ENCODE measurements around the gene MTUS2.

MTUS2 gene

DNA sequence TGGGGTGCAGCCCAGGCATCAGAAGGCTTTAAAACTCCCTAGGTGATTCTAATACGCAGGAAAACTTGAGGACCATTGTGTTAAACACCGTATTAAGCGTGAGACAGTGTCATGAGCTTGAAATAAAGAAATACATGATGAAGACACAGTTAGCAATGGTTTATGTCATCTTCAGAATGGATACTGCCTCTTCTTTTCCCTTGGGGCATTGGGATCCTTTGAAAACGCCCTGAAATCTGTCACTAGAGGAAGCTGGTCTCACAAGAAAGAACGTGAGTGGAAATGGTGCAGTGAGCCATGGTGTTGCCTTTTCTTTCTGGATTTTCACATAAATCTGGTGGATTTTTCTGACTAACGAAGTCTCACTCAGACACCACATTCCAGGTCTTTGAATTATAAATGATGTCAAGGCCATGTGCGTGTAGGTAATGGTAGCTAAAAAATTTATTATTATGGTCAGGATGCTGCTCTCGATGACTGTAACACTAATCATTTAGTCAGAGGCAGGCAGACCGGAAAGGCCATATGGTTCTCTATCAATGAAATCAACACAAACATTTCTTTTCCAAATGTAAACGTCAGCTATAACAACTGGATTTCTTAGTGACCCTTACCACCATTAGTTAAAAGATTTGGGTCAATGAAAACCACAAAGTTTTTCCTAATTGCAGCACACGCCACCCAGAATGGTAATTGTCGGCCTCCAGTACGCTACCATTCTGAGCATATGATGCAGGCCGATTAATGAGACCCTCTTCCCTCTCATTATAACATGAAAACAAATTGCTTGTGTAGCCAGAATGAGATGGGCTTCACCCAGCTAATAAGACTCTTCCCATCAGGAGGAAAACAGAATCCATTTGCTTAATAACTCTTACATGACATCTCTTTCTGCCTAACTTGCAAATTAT lies 669.8 kb downstream of the MTUS2 start:
- H3K36me3 ChIP-seq (ENCODE audit: control insufficient read depth, insufficient read depth, low read length): no peaks in the 10 kb centered on the region
- H3K27me3 ChIP-seq (ENCODE audit: control insufficient read depth, insufficient read depth, low read length): no peaks in the 10 kb centered on the region
- no peak overlapping the region for H3K27ac ChIP-seq (ENCODE audit: low read depth, low read length)
- H3K9ac ChIP-seq (ENCODE audit: low read length): no peak overlapping the region
- no peak overlapping the region for H3K4me3 ChIP-seq (ENCODE audit: low read length)
- no peaks in the 10 kb centered on the region for H3K4me1 ChIP-seq (ENCODE audit: control insufficient read depth, insufficient read depth, low read length)

DNA sequence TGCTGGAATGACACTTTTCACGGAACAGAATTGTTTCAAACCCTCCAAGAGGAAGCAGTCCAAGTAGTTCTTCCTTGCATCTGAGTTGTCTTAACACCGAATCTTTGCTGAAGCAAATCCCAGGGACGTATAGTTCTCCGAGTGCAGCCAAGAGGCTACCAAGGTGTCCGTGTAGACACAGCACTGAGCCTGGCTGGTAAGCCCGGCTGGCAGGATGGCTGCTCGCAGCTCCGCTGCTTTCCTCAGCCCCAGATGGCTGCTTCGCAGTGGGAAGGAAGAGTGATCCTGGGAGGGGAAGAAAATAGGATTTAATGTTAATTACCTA lies 670.4 kb downstream of the MTUS2 start:
- Histone ChIP-seq H3K4me3 (ENCODE audit: low read length) (no peak overlapping the region), H3K4me1 (ENCODE audit: control insufficient read depth, insufficient read depth, low read length) (no peaks in the 10 kb centered on the region), H3K27me3 (ENCODE audit: control insufficient read depth, insufficient read depth, low read length) (no peaks in the 10 kb centered on the region), H3K36me3 (ENCODE audit: control insufficient read depth, insufficient read depth, low read length) (no peaks in the 10 kb centered on the region), H3K27ac (ENCODE audit: low read depth, low read length) (no peak overlapping the region), H3K9ac (ENCODE audit: low read length) (no peak overlapping the region)

DNA sequence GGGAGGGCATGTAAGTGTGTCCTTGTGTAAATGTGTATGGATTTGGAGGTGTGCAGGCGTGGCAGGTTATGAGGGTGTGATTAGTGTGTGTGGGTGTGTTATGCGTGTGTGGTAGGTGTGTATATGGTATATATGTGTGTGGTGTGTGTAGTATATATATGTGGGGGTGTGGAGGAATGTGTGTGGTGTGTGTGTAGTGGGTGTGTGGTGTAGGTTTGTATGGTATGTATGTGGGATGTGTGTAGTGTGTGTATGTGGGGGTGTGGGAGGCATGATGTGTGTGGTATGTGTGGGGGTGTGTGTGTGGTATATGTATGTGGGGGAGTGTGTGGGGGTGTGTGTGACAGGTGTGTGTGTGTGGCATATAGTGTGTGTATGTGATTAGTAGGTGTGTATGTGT lies 671.1 kb downstream of the MTUS2 start:
- no peak overlapping the region for H3K9ac ChIP-seq (ENCODE audit: low read length)
- H3K27me3 ChIP-seq (ENCODE audit: control insufficient read depth, insufficient read depth, low read length): no peaks in the 10 kb centered on the region
- no peak overlapping the region for H3K27ac ChIP-seq (ENCODE audit: low read depth, low read length)
- H3K36me3 ChIP-seq (ENCODE audit: control insufficient read depth, insufficient read depth, low read length): no peaks in the 10 kb centered on the region
- no peak overlapping the region for H3K4me3 ChIP-seq (ENCODE audit: low read length)
- H3K4me1 ChIP-seq (ENCODE audit: control insufficient read depth, insufficient read depth, low read length): no peaks in the 10 kb centered on the region

GRCh38 chr13:29493796-29494195 lies 673.7 kb downstream of the MTUS2 start:
- Histone ChIP-seq H3K27me3 (ENCODE audit: control insufficient read depth, insufficient read depth, low read length) (no peaks in the 10 kb centered on the region), H3K4me3 (ENCODE audit: low read length) (no peak overlapping the region), H3K27ac (ENCODE audit: low read depth, low read length) (no peak overlapping the region), H3K9ac (ENCODE audit: low read length) (no peak overlapping the region), H3K36me3 (ENCODE audit: control insufficient read depth, insufficient read depth, low read length) (no peaks in the 10 kb centered on the region), H3K4me1 (ENCODE audit: control insufficient read depth, insufficient read depth, low read length) (no peaks in the 10 kb centered on the region)

GRCh38 chr13:29494520-29494919 lies 674.4 kb downstream of the MTUS2 start:
- Histone ChIP-seq H3K27ac (ENCODE audit: low read depth, low read length) (no peak overlapping the region), H3K4me1 (ENCODE audit: control insufficient read depth, insufficient read depth, low read length) (no peaks in the 10 kb centered on the region), H3K36me3 (ENCODE audit: control insufficient read depth, insufficient read depth, low read length) (no peaks in the 10 kb centered on the region), H3K9ac (ENCODE audit: low read length) (no peak overlapping the region), H3K27me3 (ENCODE audit: control insufficient read depth, insufficient read depth, low read length) (no peaks in the 10 kb centered on the region), H3K4me3 (ENCODE audit: low read length) (no peak overlapping the region)

GRCh38 chr13:29496241-29496712 lies 676.1 kb downstream of the MTUS2 start:
- H3K27ac ChIP-seq (ENCODE audit: low read depth, low read length): no peak overlapping the region
- no peak overlapping the region for H3K4me3 ChIP-seq (ENCODE audit: low read length)
- H3K4me1 ChIP-seq (ENCODE audit: control insufficient read depth, insufficient read depth, low read length): no peaks in the 10 kb centered on the region

DNA sequence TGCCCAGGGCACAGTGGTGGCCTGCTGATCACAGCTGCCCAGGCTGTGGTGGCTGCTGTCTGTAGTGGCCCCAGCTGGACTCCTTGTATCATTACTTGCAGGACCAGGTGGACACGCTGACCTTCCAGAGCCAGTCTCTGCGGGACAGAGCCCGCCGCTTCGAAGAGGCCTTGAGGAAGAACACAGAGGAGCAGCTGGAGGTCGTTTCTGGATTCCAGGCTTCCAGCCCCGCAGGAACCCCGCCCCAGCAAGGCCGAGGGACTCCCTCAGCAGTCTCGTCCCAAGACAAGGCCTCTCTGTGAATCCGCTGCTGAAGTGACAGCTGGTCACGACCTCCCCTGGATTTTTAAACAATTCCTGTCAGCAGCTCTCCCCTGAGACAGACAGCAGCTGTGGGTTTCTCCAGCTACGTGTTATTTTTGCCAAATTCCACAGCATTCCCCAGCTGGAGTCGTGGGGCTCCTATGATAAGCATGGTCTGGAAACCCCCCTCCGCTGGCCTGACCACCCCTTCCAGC lies 677.1 kb downstream of the MTUS2 start:
- no peak overlapping the region for H3K27ac ChIP-seq (ENCODE audit: low read depth, low read length)
- no peaks in the 10 kb centered on the region for H3K4me1 ChIP-seq (ENCODE audit: control insufficient read depth, insufficient read depth, low read length)
- H3K4me3 ChIP-seq (ENCODE audit: low read length): no peak overlapping the region
- H3K9ac ChIP-seq (ENCODE audit: low read length): no peak overlapping the region
- no peaks in the 10 kb centered on the region for H3K36me3 ChIP-seq (ENCODE audit: control insufficient read depth, insufficient read depth, low read length)
- H3K27me3 ChIP-seq (ENCODE audit: control insufficient read depth, insufficient read depth, low read length): no peaks in the 10 kb centered on the region

More at GRCh38 chr13:29496241-29496712, 676.1 kb downstream of the MTUS2 start:
- Histone ChIP-seq H3K36me3 (ENCODE audit: control insufficient read depth, insufficient read depth, low read length) (no peaks in the 10 kb centered on the region), H3K27me3 (ENCODE audit: control insufficient read depth, insufficient read depth, low read length) (no peaks in the 10 kb centered on the region), H3K9ac (ENCODE audit: low read length) (no peak overlapping the region)

DNA sequence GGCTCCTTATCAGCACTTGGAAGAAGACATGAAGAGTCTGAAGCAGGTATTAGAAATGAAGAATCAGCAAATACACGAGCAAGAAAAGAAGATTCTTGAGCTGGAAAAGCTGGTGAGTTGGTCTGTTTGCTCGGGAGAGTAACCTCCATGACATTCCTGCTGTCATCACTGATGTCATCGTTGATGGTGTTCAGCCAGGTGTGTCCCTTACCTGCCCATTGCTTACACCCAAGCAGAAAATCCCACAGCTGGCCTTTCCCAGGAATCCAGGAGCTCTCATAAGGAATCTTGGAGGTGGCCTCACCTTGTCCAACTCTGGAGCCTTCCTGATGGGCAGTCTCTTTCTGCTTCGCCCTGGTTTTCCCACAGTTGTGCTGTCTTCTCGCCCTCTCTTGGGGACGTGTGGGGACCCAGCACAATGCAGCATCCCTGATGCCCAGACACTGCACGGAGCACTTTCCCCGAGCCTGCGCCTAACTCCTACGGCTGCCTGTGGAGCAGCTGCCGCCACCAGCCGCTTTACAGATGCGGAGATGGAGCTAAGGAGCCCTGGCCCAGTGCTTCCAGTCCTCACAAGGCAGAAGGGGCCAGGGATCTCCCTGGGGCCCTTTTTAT lies 678.4 kb downstream of the MTUS2 start:
- no peak overlapping the region for H3K4me3 ChIP-seq (ENCODE audit: low read length)
- no peak overlapping the region for H3K27ac ChIP-seq (ENCODE audit: low read depth, low read length)
- H3K4me1 ChIP-seq (ENCODE audit: control insufficient read depth, insufficient read depth, low read length): no peaks in the 10 kb centered on the region
- H3K9ac ChIP-seq (ENCODE audit: low read length): no peak overlapping the region
- H3K36me3 ChIP-seq (ENCODE audit: control insufficient read depth, insufficient read depth, low read length): no peaks in the 10 kb centered on the region
- H3K27me3 ChIP-seq (ENCODE audit: control insufficient read depth, insufficient read depth, low read length): peaks cover 5% of the 10 kb centered on the region

DNA sequence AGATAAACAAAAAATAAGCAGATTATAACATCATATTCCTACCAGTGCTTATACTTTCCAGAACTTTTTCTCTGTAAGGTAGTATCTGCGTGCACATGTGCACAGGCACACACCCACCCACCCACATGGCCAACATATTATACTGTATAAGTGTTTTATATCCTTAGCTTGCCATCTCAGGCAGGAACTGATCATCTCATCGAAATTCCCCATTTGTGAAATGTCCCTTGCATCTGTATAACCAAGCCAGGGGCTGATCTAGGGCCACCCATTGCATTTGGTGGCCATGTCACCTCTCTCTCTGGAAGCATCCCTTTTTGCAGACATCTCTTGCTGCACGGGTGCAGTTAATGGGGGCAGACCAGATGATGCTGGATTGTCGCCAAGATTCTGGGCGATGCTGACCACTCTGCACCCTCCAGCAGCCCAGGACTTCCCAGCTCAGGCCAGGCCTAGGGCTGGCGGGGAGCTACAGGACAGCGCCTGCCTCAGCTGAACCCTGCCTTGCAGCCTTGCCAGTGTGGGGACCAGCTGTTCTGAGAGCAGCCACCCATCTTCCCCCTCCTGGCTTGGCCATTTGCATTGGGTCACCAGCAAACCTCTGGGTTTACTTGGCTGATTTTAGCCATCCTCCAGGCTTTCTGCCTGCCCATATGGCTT lies 679.5 kb downstream of the MTUS2 start:
- H3K36me3 ChIP-seq (ENCODE audit: control insufficient read depth, insufficient read depth, low read length): no peaks in the 10 kb centered on the region
- H3K4me3 ChIP-seq (ENCODE audit: low read length): no peak overlapping the region
- peaks cover 5% of the 10 kb centered on the region for H3K27me3 ChIP-seq (ENCODE audit: control insufficient read depth, insufficient read depth, low read length)
- no peak overlapping the region for H3K27ac ChIP-seq (ENCODE audit: low read depth, low read length)
- H3K4me1 ChIP-seq (ENCODE audit: control insufficient read depth, insufficient read depth, low read length): no peaks in the 10 kb centered on the region
- H3K9ac ChIP-seq (ENCODE audit: low read length): no peak overlapping the region

DNA sequence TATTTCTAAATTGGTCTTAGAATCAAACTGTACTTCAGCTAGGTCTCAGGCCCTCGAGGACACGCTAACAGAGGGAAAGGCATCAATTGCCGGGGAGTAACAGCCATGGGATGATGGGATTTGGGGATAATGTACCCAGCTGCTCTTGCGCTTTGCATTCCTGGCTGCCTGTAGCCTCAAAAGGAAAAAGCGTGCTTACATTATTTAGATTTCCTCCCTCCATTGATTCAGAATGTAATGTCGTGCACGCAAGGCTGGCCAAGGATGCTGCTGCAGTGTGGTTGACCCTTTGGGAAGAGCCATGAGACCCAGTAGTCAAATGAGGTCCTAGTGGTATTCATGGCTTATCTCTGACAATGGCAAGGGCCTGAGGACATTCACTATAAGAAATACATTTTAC lies 680.2 kb downstream of the MTUS2 start:
- H3K27me3 ChIP-seq (ENCODE audit: control insufficient read depth, insufficient read depth, low read length): peaks cover 5% of the 10 kb centered on the region
- H3K9ac ChIP-seq (ENCODE audit: low read length): no peak overlapping the region
- no peak overlapping the region for H3K27ac ChIP-seq (ENCODE audit: low read depth, low read length)
- H3K4me1 ChIP-seq (ENCODE audit: control insufficient read depth, insufficient read depth, low read length): no peaks in the 10 kb centered on the region
- H3K4me3 ChIP-seq (ENCODE audit: low read length): no peak overlapping the region
- H3K36me3 ChIP-seq (ENCODE audit: control insufficient read depth, insufficient read depth, low read length): no peaks in the 10 kb centered on the region

GRCh38 chr13:29501674-29502073 lies 681.5 kb downstream of the MTUS2 start:
- Histone ChIP-seq H3K27me3 (ENCODE audit: control insufficient read depth, insufficient read depth, low read length) (peaks cover 9% of the 10 kb centered on the region), H3K4me1 (ENCODE audit: control insufficient read depth, insufficient read depth, low read length) (no peaks in the 10 kb centered on the region), H3K27ac (ENCODE audit: low read depth, low read length) (no peak overlapping the region), H3K4me3 (ENCODE audit: low read length) (no peak overlapping the region), H3K9ac (ENCODE audit: low read length) (no peak overlapping the region), H3K36me3 (ENCODE audit: control insufficient read depth, insufficient read depth, low read length) (no peaks in the 10 kb centered on the region)

DNA sequence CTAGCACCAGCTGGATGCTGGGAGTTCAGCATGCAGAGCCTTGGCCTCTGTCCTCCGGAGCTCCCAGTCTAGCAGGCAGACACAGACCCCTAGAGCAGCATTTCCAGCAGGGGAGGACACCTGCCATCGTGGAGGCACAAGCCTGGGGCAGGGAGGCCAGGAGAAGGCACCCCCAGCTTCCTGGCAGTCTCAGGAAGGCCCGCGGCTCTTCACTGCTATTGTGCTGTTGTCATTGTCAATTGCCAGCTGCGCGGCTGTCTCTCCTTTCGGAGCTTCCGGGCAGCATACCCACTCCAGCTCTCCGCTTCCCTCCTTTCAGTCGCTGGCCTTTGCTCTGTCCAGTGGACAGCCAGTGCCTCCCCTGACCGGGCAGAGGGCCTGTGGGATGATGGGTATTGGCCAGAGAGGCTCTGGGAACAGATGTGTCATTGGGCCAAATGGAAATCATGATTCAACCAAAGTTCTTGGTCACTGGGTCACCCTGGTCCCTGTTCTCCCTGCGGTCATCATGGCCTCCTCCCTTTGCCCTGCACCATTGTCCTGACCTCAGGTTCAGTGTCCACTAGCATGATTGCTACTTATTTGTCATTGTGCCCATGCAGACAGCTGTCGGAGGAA lies 682.4 kb downstream of the MTUS2 start:
- Histone ChIP-seq H3K9ac (ENCODE audit: low read length) (no peak overlapping the region), H3K36me3 (ENCODE audit: control insufficient read depth, insufficient read depth, low read length) (no peaks in the 10 kb centered on the region), H3K27ac (ENCODE audit: low read depth, low read length) (no peak overlapping the region), H3K4me1 (ENCODE audit: control insufficient read depth, insufficient read depth, low read length) (peaks cover 4% of the 10 kb centered on the region), H3K4me3 (ENCODE audit: low read length) (no peak overlapping the region), H3K27me3 (ENCODE audit: control insufficient read depth, insufficient read depth, low read length) (peaks cover 9% of the 10 kb centered on the region)
